ENCODE measurements around the gene WIPF1.

Gene WIPF1

GRCh38 chr2:174611006-174611405 lies 13.4 kb upstream of the WIPF1 start:
- H3K36me3 ChIP-seq, result no peaks in the 10 kb centered on the region
- no peak for TF ChIP-seq CTCF (IDR thresholded peaks at IDR 0.05; ENCODE audit: low read depth, low read length)
- no peak overlapping the region for H3K4me3 ChIP-seq (ENCODE audit: low read depth, low read length)
- no peaks in the 10 kb centered on the region for H3K9me3 ChIP-seq (ENCODE audit: severe bottlenecking)
- no peaks in the 10 kb centered on the region for H3K27me3 ChIP-seq (ENCODE audit: insufficient read depth, low read depth, severe bottlenecking)
- H3K27ac ChIP-seq, result no peak overlapping the region
- no peak for DNase-seq

GRCh38 chr2:174610243-174610995 lies 12.8 kb upstream of the WIPF1 start:
- TF ChIP-seq CTCF (IDR thresholded peaks at IDR 0.05; ENCODE audit: low read depth, low read length), result no peak

GRCh38 chr2:174609261-174609660 lies 11.7 kb upstream of the WIPF1 start:
- Histone ChIP-seq H3K27me3 (ENCODE audit: insufficient read depth, low read depth, severe bottlenecking) (no peaks in the 10 kb centered on the region), H3K4me3 (ENCODE audit: low read depth, low read length) (no peak overlapping the region), H3K9me3 (ENCODE audit: severe bottlenecking) (no peaks in the 10 kb centered on the region), H3K36me3 (no peaks in the 10 kb centered on the region), H3K27ac (no peak overlapping the region)
- TF ChIP-seq CTCF (IDR thresholded peaks at IDR 0.05; ENCODE audit: low read depth, low read length), result no peak
- DNase-seq, result no peak

More at GRCh38 chr2:174610243-174610995, 12.8 kb upstream of the WIPF1 start:
- Histone ChIP-seq H3K9me3 (ENCODE audit: severe bottlenecking) (no peaks in the 10 kb centered on the region), H3K36me3 (no peaks in the 10 kb centered on the region), H3K27me3 (ENCODE audit: insufficient read depth, low read depth, severe bottlenecking) (no peaks in the 10 kb centered on the region), H3K4me3 (ENCODE audit: low read depth, low read length) (no peak overlapping the region), H3K27ac (no peak overlapping the region)
- no peak for DNase-seq

GRCh38 chr2:174608866-174609214 lies 11.2 kb upstream of the WIPF1 start:
- no peak overlapping the region for H3K27ac ChIP-seq
- no peak for TF ChIP-seq CTCF (IDR thresholded peaks at IDR 0.05; ENCODE audit: low read depth, low read length)
- no peak for DNase-seq

GRCh38 chr2:174607989-174608865 lies 10.6 kb upstream of the WIPF1 start:
- no peak for DNase-seq
- no peak for TF ChIP-seq CTCF (IDR thresholded peaks at IDR 0.05; ENCODE audit: low read depth, low read length)
- H3K36me3 ChIP-seq, result no peaks in the 10 kb centered on the region
- no peaks in the 10 kb centered on the region for H3K9me3 ChIP-seq (ENCODE audit: severe bottlenecking)
- H3K4me3 ChIP-seq (ENCODE audit: low read depth, low read length), result no peak overlapping the region
- no peak overlapping the region for H3K27ac ChIP-seq
- no peaks in the 10 kb centered on the region for H3K27me3 ChIP-seq (ENCODE audit: insufficient read depth, low read depth, severe bottlenecking)

More at GRCh38 chr2:174608866-174609214, 11.2 kb upstream of the WIPF1 start:
- Histone ChIP-seq H3K9me3 (ENCODE audit: severe bottlenecking) (no peaks in the 10 kb centered on the region), H3K36me3 (no peaks in the 10 kb centered on the region), H3K27me3 (ENCODE audit: insufficient read depth, low read depth, severe bottlenecking) (no peaks in the 10 kb centered on the region), H3K4me3 (ENCODE audit: low read depth, low read length) (no peak overlapping the region)
